ENCODE data around the gene CFL1.

The CFL1 gene

DNA sequence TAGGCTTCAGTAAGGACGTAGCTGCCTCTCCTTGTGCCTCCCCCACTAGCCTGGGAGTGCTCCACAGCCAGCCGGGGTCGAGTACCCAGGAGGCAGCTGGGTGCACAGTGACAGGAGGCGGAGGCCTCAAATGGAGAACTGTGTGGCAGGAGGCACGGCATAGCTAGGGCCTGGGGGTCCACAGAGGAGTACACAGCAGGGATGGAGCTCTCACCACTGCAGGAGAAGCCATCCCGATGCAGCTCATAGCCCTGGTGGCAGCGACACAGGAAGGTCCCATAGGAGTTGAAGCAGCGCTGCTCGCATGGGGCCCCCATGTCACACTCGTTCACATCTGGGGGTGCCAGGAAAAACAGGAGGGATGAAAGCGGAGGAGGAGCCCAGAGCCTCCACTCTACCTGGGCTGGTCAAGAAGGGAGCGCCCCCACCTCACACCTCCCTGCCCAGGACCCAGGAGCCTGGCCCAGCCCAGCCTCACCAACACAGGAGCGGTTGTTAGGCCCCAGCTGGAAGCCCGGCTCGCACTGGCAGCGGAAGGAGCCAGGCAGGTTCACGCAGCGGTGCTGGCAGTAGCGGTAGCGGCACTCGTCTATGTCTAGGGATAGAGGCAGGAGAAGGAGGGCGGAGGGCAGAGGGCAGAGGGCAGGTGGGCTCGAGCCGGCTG lies 11.8 kb upstream of the CFL1 start:
- no peak for DNase-seq (ENCODE audit: low spot score)

DNA sequence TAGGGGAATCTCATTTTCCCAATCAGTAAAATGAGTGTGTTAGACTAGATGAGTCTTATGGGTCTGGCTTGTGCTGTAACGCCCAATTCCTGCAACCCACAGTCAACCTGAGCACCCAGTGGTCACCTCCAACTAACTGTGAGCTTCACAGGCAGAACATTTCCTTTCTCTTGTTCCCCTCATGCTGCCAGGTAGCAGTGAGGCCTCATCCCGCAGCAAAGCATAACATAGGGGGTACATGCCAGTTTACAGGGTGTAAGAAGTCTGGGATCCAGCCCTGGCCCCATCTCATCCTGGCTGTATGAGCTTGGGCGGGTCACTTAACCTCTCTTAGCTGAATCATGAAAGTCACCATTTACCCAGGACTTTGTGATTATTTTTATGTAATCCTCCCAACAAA lies 10.9 kb upstream of the CFL1 start:
- DNase-seq (ENCODE audit: low spot score), result no peak

DNA sequence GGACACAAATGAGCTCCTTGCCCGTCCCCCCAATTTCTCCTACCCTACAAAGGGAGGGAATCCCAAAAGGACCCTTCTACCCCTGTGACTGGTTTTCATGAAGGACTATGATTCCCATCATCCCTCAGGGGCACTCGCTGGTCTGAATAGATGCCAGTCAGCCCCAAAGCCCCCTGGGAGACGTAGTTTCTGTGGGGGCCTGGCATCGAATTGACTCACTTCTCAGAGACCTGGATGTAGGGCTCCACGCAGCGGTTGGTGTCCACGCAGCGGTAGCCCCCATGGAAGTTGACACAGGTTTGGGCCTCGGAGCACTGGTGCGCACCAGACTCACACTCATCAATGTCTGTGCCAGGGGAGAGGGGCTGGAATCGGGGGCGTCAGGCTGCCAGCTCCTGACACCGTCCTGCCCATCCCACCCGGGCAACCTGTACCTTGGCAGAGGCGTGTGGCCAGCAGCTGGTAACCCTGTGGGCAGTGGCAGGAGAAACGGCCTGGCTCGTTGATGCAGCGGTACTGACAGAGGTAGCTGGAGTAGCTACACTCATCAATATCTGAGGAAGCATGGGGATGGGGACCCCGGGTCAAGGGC lies 10.2 kb upstream of the CFL1 start:
- DNase-seq (ENCODE audit: low spot score), result no peak

DNA sequence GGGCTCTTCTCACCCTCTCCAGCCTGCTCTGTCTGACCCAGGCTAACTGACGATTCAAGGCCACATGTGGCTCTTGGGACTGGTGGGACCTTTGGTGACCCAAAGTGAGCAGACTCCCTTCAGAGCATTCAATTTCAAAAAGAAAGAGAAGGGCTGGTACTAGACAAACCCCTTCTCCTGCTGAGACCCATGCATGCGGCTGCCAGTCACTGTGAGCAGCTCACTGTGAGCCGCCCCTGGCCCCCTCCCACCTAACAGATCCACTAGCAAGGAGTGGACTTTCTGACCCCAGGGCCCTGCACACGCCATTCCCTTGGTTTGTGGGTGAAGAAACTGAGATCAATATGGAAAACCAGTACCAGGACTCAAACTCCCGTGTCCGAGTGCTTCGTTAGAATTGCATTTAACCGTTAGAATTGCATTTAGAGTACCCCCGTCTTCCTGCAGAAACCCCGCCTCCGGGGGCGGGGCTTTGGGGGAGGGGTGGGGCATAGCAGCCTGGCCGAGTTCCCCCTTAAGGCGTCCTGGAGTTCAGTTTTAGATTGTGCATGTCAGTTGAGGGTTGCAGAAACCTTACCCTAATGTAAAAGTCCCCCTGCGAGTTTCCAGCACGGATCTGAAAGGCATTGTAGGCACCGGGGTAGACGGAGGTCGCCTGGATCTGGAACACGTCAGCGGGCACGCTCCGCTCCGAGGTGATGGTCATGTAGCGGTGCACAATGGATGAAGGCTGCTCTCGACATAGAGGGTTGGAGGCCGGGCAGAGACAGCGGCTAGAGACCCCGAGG lies 9.5 kb upstream of the CFL1 start:
- no peak for DNase-seq (ENCODE audit: low spot score)

GRCh38 chr11:65866509-65867283 lies 8.7 kb upstream of the CFL1 start:
- DNase-seq (ENCODE audit: low spot score), result peak; percentile 64

GRCh38 chr11:65865550-65866172 lies 7.7 kb upstream of the CFL1 start:
- peak; percentile 59 for DNase-seq (ENCODE audit: low spot score)

DNA sequence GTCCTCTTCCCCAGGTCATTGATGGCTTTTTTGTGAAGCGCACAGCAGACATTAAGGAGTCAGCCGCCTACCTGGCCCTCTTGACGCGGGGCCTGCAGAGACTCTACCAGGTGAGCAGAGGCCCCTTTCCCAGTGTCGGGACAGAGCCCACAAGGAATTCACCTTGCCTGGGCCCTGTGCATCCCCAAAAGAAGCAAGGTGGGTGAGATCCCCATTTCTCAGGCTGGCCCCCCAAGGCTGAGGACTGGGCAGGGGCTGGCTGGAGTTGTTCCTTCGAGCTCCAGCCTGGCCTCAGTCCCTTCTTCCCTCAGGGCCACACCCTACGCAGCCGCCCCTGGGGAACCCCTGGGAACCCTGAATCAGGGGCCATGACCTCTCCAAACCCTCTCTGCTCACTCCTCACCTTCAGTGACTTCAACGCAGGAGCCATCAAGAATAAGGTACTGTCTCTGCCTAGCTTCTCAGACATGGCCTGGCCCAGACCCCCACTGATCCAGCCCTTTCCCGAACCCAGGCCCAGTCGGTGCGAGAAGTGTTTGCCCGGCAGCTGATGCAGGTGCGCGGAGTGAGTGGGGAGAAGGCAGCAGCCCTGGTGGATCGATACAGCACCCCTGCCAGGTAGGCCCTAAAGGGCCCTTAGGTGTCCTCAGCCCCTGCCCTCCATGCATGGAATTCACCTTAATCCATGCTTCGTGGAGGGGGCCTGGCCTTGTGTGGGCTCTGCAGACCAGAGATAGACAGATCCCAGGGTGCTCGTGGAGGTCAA lies 6.9 kb upstream of the CFL1 start:
- DNase-seq (ENCODE audit: low spot score), result peak; percentile 65

DNA sequence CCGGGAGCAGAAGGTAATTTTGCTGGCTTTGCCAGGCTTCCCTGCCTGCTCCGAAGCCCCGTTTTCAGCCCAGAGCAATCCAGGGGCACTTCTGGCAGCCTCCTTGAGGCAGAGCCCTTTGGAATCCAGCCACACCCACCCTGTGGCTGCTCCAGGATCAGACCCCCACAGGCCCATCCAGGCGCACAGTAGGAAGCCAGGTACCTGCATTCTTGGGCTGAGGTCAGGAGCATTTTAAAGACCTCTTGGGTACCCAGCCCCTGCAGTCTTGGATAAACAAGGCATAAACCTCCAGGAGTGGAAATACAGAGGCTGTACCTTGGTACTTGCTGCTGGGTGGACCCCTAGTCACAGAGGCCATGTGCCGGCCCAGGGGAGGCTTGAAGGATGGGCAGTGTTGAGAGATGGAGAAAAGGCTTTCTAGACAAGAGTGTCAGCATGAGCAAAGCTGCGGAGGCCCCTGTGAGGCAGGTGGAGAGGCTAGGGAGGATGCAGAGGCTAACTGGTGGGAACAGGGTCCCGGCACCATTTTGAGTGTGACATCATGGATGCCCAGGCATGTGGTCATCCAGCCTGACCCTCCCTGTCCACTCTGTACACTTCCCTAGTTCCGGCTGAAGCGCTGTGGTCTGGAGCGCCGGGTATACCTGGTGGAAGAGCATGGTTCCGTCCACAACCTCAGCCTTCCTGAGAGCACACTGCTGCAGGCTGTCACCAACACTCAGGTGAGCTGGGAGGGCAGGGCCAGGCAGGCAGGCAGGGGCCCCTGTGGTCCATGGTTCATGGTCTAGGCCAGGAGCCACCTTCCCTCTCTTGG lies 6.1 kb upstream of the CFL1 start:
- DNase-seq (ENCODE audit: low spot score), result peak; percentile 55

DNA sequence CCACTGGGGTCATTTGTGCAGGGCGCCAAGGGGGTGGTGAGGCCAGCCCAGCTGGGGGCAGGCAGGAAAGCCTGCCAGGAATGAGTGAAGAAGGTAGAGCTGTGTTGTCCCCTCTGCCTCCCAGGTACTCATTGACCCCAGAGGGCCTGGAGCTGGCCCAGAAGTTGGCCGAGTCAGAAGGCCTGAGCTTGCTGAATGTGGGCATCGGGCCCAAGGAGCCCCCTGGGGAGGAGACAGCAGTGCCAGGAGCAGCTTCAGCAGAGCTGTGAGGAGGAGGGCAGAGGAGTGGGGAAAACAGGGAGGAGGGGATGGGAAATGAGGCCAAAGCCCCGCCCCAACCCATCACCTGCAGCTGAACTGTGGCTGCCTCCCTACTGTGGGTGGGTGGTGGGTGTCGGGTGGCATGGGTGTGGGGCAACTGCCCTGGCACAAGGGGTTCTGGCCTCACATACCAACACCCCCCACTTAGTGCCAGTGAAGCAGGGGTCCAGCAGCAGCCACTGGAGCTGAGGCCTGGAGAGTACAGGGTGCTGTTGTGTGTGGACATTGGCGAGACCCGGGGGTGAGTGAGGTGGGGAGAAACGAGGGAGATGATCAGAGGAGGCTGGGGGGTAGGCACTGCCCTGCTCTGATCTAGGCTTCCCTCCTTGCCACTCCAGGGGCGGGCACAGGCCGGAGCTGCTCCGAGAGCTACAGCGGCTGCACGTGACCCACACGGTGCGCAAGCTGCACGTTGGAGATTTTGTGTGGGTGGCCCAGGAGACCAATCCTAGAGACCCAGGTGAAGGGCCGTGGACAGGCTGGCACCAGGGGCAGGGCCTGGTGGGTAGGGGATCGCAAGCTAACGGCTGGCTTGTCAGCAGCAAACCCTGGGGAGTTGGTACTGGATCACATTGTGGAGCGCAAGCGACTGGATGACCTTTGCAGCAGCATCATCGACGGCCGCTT lies 5.2 kb upstream of the CFL1 start:
- peak; percentile 63 for DNase-seq (ENCODE audit: low spot score)

DNA sequence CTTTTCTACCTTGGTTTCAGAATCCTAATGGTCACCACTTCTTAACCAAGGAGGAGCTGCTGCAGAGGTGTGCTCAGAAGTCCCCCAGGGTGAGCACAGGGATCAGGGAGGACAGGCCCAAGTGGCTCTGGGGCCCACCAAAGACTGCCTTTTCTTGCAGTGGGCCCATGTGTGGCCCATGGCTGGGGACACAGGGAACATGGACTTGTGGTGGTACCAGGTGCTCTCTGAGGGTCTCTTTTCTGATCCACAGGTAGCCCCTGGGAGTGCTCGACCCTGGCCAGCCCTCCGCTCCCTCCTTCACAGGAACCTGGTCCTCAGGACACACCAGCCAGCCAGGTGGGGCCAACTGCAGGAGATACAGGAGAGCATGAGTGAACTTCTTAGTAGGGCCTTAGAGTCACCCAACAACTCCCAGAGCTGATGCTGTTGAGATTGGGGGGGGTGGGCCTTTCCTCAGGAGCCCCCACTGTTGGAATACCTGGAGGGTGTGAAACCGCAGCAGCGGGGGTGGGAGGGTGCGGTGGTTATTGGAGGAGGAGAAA lies 4.3 kb upstream of the CFL1 start:
- DNase-seq (ENCODE audit: low spot score), result peak; percentile 63

DNA sequence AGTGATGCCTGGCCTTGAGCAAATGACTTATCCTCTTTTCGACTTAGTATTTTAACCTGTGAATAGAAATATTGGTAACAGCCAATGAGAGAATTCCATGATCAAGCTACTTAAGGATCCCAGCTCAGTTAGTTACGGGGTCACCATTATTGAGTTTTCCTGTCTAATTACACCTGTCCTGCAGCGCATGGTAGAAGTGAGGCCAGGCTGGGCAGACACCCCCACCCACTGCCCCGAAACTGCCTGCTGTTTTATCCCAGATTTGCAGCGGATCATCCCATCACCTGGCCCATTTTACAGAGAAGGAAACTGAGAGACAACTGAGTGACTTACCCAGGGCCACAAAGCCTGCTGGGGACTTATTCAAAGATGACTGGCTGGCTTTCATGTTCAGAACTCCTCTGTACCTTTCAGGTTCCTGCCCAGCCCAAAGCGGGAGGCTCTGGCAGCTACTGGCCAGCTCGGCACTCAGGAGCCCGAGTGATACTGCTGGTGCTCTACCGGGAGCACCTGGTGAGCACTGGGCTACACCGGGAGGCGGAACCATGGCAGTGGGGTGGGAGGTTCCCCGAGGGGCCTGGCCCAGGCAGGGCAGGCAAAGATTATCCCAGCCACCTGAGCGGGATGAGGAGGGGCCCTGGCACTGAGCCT lies 3.7 kb upstream of the CFL1 start:
- peak; percentile 55 for DNase-seq (ENCODE audit: low spot score)

DNA sequence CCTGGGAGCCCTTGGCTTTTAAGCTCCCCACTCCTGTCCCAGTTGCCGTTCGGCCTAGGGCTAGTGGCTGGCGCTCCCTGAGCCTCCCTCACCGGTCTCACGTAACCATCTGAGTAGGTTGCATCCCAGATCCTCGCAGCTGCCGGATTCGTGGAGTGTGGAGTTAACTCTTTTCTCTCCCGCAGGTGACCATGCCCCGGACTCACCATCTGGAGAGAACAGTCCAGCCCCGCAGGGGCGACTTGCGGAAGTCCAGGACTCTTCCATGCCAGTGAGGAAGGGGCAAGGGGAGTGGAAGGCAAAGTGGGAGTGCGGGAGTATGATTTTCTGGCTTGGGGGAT lies 3.2 kb upstream of the CFL1 start:
- DNase-seq (ENCODE audit: low spot score), result no peak

GRCh38 chr11:65860278-65861164 lies 2.5 kb upstream of the CFL1 start, which contains the start of gene MUS81:
MUS81 (plus strand) TSS chr11:65860433; CDS start chr11:65860754, 321 bp downstream.
- peak; percentile 98 for DNase-seq (ENCODE audit: low spot score)

DNA sequence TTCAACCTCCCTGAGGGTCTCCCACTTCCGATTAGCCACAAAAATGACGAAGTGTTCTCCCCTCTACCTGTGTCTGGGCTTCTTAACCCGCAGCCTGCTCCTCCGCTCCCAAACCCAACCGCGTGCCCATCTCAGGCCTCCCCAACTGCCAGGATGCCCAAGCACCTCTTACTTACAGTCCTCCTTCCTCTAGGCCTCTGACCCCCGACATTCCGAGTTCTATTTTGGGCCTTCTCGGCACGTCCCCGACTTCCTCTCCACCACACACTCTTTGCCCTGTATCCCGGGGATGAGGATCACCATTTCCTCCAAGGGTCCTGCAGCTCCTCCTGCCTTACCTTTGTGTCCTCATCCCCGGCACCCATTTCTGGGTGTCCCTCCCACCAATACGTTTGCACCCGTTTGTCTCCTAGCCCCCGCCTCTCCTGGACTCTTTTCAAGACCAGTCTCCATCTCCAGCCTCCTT lies 1.9 kb upstream of the CFL1 start:
- DNase-seq (ENCODE audit: low spot score), result no peak

- DNase-seq (ENCODE audit: low spot score), result peak; percentile 97
These were observed 1.3 kb upstream of the CFL1 start for GRCh38 chr11:65859095-65859811.

- no peak for DNase-seq (ENCODE audit: low spot score)
These were observed 704 bp upstream of the CFL1 start for GRCh38 chr11:65858681-65859087.

DNA sequence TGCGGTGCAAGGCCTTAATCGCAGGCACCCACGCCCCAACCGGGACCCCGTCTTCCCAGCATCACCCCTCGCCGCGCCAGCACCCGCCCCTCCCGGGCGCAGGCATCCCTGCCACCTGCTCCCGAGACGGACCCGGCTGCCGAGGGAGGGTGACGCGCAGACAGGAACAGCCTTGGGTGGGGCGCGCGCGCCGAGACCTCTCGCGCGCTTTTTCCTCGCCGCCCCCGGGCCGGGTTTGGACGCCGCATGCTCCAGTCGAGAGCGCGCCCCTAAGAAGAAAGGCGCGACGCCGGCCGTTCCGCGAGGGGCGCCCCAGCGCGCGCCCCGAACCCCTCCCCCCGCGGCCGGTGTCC lies 504 bp downstream of the CFL1 start:
- DNase-seq (ENCODE audit: low spot score), result peak; percentile 75

Measured in left forelimb (tissue), 1 donor.